ENCODE measurements around the gene BRD3.

Gene BRD3

DNA sequence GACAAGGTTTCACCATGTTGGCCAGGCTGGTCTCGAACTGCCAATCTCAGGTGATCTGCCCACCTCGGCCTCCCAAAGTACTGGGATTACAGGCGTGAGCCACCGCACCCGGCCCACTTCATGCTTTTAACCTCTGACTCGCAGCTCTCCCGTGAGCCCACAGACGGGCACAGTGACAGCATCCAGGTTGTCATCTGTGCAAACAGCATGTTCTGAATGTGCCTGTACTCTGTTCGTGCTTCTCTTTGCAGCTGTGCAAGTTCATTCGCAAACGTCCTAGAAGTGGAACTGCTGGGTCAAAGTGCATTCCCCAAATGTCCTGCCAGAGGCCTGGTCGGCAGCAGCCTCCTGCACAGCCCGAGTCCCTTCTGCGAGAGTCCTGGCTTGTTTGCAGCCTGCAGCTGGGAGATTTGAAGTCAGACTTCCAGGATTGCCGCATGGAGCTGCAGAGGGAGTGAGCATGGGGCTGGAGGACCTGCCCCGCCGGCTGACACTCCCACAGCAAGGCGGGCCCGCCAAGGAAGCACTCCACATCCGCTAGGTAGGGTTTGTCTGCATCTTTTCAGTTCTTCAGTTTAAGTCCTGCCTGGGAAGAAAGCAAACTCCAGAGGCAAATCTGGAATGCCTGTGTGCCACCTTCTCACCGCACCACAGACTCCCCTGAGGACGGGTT, 39.1 kb downstream of the BRD3 start:
- TF ChIP-seq, protein P1, sequence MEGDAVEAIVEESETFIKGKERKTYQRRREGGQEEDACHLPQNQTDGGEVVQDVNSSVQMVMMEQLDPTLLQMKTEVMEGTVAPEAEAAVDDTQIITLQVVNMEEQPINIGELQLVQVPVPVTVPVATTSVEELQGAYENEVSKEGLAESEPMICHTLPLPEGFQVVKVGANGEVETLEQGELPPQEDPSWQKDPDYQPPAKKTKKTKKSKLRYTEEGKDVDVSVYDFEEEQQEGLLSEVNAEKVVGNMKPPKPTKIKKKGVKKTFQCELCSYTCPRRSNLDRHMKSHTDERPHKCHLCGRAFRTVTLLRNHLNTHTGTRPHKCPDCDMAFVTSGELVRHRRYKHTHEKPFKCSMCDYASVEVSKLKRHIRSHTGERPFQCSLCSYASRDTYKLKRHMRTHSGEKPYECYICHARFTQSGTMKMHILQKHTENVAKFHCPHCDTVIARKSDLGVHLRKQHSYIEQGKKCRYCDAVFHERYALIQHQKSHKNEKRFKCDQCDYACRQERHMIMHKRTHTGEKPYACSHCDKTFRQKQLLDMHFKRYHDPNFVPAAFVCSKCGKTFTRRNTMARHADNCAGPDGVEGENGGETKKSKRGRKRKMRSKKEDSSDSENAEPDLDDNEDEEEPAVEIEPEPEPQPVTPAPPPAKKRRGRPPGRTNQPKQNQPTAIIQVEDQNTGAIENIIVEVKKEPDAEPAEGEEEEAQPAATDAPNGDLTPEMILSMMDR (conservative IDR thresholded peaks at IDR 0.05; ENCODE audit: low read length), result no peak
- no peak overlapping the region for H3K4me3 ChIP-seq (ENCODE audit: low read length)
- DNase-seq (ENCODE audit: low read depth), result no peak

DNA sequence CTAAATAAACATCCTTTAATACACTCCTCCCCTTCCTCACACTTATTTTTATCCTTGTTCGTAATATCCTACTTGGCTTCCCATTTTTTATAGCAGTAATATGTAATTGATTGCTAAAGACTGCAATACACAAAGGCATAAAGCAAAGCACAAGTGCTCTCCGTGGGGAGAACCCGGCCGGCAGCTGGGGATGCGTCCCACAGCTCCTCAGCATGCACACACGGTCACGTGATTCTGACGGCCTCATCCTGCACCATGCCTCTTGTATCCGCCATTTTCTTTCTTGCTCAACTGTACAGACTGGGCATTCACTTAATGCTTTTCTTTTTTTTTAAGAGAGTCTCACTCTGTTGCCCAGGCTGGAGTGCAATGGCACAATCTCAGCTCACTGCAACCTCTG, 39.8 kb downstream of the BRD3 start:
- TF ChIP-seq, protein P1 (conservative IDR thresholded peaks at IDR 0.05; ENCODE audit: low read length), result no peak
- no peak overlapping the region for H3K4me3 ChIP-seq (ENCODE audit: low read length)
- no peak for DNase-seq (ENCODE audit: low read depth)

DNA sequence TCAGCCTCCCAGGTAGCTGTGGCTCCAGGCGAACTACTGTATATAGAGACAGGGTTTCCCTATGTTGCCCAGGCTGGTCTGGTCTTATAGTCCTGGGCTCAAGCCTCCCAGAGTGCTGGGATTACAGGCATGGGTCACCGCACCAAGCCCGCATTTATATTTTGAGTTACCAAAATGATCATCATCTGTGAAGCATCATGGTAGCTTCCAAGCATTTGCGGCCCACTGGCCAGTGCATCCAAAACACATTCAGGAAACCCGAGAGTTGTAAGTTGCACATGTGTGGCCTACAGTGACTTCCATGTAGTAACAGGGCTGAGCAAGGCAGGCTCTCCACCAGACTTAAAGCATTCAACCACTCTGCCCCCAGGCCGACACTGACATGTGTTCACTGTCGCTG, 40.3 kb downstream of the BRD3 start:
- H3K4me3 ChIP-seq (ENCODE audit: low read length), result no peak overlapping the region
- no peak for DNase-seq (ENCODE audit: low read depth)
- TF ChIP-seq, protein P1 (conservative IDR thresholded peaks at IDR 0.05; ENCODE audit: low read length), result no peak

DNA sequence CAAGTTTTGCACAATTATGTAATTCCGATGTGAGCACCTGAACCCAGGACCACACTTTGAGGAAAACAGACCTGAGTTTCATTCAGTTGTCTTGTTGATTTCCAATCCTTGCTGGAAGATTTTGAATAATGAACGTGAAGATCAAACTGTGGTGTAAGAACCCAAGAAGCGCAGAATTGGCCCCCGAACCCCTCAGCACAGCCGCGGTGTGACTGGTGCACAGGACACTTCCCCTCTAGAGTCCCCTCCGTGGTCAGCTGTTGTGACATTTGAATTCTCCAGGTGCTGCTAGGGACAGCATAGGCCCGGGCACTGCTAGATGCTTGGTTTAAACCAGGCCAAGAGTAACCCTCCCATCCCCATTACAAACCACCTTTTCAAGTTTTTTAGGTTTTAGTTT, 40.8 kb downstream of the BRD3 start:
- no peak for DNase-seq (ENCODE audit: low read depth)
- no peak overlapping the region; the same call in 1 of the 2 replicates for H3K4me3 ChIP-seq (ENCODE audit: low read length)
- TF ChIP-seq, protein P1 (conservative IDR thresholded peaks at IDR 0.05; ENCODE audit: low read length), result no peak

DNA sequence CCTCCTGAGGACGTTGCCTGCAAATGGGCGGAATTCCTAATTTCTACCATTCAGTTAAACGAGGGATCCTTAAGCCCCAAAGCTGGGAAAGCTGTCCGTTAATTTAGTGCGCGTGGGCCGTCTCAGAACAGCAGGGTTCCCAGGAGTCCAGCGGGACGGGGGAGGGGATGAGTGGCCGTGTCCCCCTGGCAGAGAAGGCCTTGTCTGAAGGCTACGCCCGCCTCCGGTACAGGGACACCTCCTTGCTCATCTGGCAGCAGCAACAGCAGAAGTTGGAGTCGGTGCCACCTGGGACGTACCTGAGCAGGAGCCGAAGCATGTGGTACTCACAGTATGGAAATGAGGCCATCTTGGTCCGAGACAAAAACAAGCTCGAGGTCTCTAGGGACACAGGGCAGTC, 41.2 kb downstream of the BRD3 start:
- H3K4me3 ChIP-seq (ENCODE audit: low read length), result peak overlapping the region; percentile 85
- TF ChIP-seq, protein P1 (conservative IDR thresholded peaks at IDR 0.05; ENCODE audit: low read length), result no peak
- DNase-seq (ENCODE audit: low read depth), result no peak

DNA sequence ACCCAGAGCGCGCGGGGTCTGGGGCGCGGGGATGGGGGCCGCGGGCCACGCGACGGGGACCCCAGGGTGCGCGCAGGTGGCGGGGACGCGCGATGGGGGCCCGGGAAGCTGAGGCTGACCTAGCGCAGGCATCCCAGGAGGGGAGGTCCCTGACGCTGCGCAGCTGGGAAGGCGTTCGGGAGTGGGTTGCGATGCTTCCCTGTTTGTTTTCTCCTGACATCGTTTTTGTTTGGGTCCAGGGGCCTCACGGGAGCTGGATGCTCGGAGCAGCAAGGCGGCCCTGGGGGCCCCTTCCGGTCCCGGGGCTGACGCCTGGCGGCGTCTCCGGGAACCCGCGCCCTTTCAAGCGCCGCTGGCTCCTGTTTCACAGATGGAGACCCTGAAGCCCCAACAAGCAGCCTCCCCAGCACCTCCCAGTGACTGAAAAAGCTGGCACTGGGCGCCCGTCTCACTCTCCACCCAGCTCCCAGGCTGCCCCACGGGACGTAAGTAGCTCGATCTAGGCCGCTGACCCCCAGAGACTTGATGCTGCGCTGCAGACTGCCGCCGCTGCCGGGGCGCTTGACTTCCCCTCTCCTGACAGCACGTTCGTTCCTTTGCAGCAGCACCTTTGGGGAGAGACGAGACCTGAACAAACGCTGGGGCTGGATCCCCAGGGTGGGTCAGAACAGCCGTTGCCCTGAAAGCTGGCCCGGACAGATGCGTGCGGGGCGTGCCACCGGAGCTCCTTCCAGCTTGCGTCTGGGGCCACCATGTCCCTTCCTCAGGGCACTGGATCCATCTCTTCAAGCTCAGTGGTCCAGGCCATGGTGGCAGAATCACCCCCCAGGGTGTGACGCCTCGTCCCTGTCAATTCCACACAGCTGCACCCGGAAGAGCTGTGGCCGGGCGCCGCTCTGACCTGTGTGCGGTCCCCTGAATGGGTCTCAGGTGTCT, 42.0 kb downstream of the BRD3 start:
- TF ChIP-seq, protein P1 (conservative IDR thresholded peaks at IDR 0.05; ENCODE audit: low read length), result peak; percentile 33
- peak overlapping the region; percentile 85 for H3K4me3 ChIP-seq (ENCODE audit: low read length)
- DNase-seq (ENCODE audit: low read depth), result peak; percentile 40

Data from AG10803 (cell line).